ENCODE results near the gene ATAD2B.

The ATAD2B gene

DNA sequence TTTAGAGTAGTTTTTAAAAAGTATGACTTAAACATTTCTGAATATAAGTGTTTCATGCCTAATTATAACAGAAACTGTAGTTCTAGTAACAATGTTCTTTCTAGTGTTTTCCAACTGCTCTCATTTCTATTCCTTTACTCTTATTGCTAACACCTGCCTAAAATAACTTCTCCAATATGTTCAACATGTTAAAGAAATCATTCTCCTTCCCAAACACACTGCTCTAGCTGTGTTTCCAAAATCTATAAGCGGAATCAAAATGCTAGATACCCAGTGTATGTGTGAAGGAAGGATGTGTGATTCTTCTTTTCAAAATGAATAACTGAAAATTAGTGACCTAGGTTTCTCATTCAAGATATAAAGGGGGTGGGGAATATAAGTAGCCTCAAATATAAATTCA lies 89.1 kb downstream of the ATAD2B start:
- H3K27me3 Mint-ChIP-seq, result no peaks in the 10 kb centered on the region
- peaks cover 26 to 30% of the 10 kb centered on the region in 2 donors for H3K36me3 Mint-ChIP-seq
- H3K4me3 Mint-ChIP-seq, result no peak overlapping the region
- DNase-seq, result no peak
- peaks cover 0 to 2% of the 10 kb centered on the region in 2 donors for H3K9me3 Mint-ChIP-seq
- ATAC-seq (replicated peaks), result no peak
- H3K4me1 Mint-ChIP-seq, result peaks cover 0 to 2% of the 10 kb centered on the region in 2 donors
- no peak overlapping the region for H3K27ac Mint-ChIP-seq

DNA sequence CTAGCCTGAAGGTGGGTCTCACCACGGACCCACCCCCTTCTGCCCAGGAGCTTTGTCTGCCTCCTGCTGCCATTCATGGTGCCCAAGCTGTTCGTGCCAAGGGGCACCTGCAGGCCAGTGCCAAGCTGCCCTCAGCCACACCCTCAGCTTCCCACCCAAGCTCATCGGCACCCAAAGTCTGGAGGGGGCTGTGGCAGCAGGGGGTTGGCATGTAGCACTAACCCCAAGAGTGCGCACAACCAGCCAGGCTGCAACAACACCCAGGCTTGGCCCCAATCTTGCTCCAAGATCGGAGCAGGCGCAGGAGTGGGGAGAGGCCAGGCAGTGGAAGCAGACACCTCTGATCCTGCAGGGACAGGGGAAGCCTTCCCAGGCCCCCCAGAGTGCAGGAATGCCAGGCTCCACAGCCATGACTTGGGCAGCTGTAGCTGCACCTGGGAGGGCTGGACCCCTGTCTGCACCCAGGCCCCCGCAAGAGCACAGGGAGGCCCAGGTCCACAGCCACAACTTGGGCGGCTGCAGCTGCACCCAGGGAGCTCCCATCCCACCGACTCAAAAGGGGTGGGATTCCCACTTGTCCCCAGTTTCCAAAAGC lies 89.9 kb downstream of the ATAD2B start:
- H3K27ac Mint-ChIP-seq, result no peak overlapping the region
- peaks cover 0 to 2% of the 10 kb centered on the region in 2 donors for H3K9me3 Mint-ChIP-seq
- H3K4me3 Mint-ChIP-seq, result no peak overlapping the region
- no peaks in the 10 kb centered on the region for H3K27me3 Mint-ChIP-seq
- ATAC-seq (replicated peaks) (no peak), DNase-seq (no peak)
- H3K36me3 Mint-ChIP-seq, result peaks cover 24 to 30% of the 10 kb centered on the region in 2 donors
- H3K4me1 Mint-ChIP-seq, result no peaks in the 10 kb centered on the region

DNA sequence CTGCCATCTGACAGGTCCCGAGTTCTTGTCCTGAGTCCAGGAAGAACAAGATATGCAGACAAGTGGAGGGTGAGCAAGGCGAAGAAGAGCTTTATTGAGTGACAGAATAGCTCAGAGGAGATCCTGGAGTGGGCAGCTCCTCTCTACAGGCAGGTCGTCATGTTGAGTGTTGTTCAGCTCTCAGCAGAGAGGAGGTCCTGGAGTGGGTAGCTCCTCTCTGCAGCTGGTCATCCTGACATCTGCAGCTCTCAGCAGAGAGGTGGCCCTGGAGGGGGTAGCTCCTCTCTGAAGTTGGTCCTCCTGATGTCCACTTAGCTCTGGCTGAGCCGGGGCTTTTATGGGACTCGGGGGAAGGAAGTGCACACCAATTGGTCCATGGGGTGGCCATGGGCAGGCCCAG lies 90.4 kb downstream of the ATAD2B start:
- Mint-ChIP-seq H3K4me1 (no peaks in the 10 kb centered on the region), H3K36me3 (peaks cover 25 to 35% of the 10 kb centered on the region in 2 donors), H3K4me3 (no peak overlapping the region), H3K9me3 (peaks cover 0 to 2% of the 10 kb centered on the region in 2 donors), H3K27ac (no peak overlapping the region), H3K27me3 (no peaks in the 10 kb centered on the region)
- ATAC-seq (replicated peaks) (no peak), DNase-seq (no peak)

DNA sequence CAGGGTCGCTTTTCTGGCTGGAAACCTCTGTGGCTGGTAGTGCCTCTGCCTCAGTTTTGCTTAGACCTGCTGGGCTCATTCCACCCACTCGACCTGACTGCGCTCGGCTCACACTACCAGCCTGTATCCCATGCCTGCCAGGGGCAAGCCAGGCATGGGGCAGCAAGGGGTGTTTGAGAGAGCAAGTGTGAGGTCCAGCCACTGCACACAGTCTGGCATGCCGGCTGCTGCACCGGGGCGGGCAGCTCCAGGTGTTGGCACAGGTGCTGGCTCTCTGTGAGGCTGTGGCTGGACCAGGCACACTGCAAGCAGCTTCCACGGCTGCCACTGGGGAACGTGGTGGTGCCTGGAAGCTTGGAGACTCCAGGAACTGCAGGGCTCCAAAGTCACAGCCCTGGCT lies 90.9 kb downstream of the ATAD2B start:
- Mint-ChIP-seq H3K27ac (no peak overlapping the region), H3K27me3 (no peaks in the 10 kb centered on the region), H3K4me1 (no peaks in the 10 kb centered on the region), H3K36me3 (peaks cover 27 to 37% of the 10 kb centered on the region in 2 donors), H3K4me3 (no peak overlapping the region), H3K9me3 (peaks cover 0 to 2% of the 10 kb centered on the region in 2 donors)
- ATAC-seq (replicated peaks) (no peak), DNase-seq (no peak)

DNA sequence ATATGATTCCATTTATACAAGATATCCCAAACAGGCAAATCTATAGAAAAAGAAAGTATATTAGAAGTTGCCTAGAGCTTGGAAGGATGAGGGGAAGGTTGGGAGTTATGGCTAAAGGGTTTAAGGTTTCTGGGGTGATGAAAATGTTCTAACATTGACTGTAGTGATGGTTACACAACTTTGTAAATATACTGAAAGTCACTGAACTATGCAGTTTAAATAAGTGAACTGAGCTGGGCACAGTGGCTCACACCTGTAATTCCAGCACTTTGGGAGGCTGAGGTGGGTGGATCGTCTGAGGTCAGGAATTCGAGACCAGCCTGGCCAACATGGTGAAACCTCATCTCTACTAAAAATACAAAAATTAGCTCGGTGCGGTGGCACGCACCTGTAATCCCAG lies 91.5 kb downstream of the ATAD2B start:
- no peak overlapping the region for H3K27ac Mint-ChIP-seq
- no peak overlapping the region for H3K4me3 Mint-ChIP-seq
- DNase-seq (no peak), ATAC-seq (replicated peaks) (no peak)
- peaks cover 22 to 32% of the 10 kb centered on the region in 2 donors for H3K36me3 Mint-ChIP-seq
- H3K9me3 Mint-ChIP-seq, result no peaks in the 10 kb centered on the region
- no peaks in the 10 kb centered on the region for H3K27me3 Mint-ChIP-seq
- no peaks in the 10 kb centered on the region for H3K4me1 Mint-ChIP-seq

DNA sequence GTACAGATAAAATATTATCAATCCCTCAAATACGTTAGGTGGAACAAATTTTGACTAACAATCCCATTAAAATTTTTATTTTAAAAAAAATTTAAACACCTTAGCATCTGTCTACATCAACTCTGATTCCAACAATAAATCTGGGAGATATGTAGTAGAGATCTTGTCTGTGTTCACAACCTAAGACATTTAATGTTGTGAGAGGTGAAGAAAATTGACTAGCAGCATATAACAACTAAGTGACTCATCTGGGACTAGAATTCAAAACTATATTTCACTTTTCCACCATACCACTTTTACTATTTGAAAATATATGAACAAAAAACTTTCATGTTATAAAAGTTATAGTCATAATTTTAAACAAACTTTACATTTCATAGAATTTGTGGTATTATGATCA lies 97.9 kb downstream of the ATAD2B start:
- no peak for DNase-seq
- H3K27me3 Mint-ChIP-seq, result no peaks in the 10 kb centered on the region
- H3K36me3 Mint-ChIP-seq, result peaks cover 7 to 11% of the 10 kb centered on the region in 2 donors
- no peak for ATAC-seq (replicated peaks)
- H3K4me3 Mint-ChIP-seq, result no peak overlapping the region
- H3K27ac Mint-ChIP-seq, result no peak overlapping the region
- H3K9me3 Mint-ChIP-seq, result no peaks in the 10 kb centered on the region
- H3K4me1 Mint-ChIP-seq, result peaks cover 0 to 7% of the 10 kb centered on the region in 2 donors

DNA sequence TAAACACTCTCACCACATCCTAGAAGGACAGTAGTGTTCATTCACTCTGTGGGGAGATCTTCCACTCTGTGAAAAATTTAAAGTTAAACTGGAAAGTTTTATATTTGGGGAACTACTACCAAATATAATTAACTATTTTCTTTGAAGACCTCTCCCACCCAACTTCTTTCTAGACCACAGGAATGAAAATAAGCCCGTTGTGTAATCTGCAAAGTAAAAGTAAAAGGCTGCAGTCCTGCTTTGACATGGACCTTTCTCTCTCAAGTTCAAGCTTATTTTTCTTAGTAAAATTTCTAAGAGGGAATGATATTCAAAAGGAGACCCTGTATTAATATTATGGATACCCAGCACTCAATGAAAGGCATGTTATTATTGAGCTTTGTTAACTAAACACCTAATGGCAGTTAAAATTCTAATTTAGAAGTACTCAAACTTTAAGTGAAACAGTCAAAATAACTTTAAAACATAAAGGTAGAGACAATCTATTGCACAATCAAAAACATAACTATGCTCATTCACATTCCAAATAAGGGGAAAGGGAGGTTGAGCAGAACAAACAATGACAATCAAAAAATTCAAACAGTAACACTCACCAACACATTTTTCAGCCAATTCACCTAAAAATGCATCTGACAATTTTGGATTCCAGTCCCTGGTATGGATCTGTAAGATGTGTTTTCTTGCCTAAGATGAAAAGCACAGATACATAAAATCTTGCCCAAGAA lies 98.5 kb downstream of the ATAD2B start:
- H3K27ac Mint-ChIP-seq, result no peak overlapping the region
- H3K9me3 Mint-ChIP-seq, result no peaks in the 10 kb centered on the region
- ATAC-seq (replicated peaks), result no peak
- peaks cover 7 to 11% of the 10 kb centered on the region in 2 donors for H3K36me3 Mint-ChIP-seq
- no peak overlapping the region for H3K4me3 Mint-ChIP-seq
- DNase-seq, result no peak
- H3K27me3 Mint-ChIP-seq, result no peaks in the 10 kb centered on the region
- H3K4me1 Mint-ChIP-seq, result peaks cover 0 to 7% of the 10 kb centered on the region in 2 donors

DNA sequence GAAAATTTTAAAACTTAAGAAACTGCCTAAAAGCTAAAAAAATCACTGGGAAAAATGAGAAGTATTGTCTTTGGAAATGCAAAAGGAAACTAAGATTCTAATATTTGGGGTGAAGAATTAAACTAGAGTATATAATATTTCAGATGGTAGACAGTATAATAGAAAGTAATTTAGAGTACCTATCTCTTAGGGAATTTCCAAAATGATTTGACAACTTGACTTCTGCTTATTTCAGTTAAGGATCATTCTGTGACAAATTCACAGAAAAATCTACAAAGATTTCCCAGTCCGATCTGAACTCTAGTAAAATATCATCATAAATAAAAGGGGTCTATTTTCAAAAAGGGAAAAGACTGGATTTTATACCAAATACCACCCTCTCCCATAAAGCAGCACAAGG lies 99.6 kb downstream of the ATAD2B start:
- Mint-ChIP-seq H3K27me3 (no peaks in the 10 kb centered on the region), H3K4me1 (peaks cover 0 to 7% of the 10 kb centered on the region in 2 donors), H3K27ac (no peak overlapping the region), H3K4me3 (no peak overlapping the region), H3K36me3 (peaks cover 10 to 11% of the 10 kb centered on the region in 2 donors), H3K9me3 (no peaks in the 10 kb centered on the region)
- no peak for DNase-seq
- no peak for ATAC-seq (replicated peaks)

DNA sequence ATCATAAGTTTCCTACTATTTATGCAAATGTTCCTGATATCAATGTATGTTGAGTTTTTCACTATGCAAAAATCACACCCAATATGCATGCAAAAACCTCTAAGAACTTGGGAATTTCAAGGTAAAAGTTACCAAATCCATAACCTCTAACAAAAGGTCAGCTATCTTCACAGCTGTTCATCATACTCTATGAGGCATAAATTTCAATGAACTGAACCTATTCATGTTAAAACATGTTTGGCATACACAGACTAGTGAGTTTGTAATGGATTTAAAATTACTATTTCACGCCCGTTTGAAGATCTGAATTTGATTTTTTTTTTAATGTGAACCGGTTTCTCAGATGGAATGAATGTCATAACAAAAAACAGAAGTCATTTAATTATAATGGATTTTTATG lies 100.2 kb downstream of the ATAD2B start:
- Mint-ChIP-seq H3K9me3 (no peaks in the 10 kb centered on the region), H3K4me3 (no peak overlapping the region), H3K27me3 (no peaks in the 10 kb centered on the region), H3K4me1 (peaks cover 0 to 7% of the 10 kb centered on the region in 2 donors), H3K36me3 (peaks cover 8% of the 10 kb centered on the region in 2 donors), H3K27ac (no peak overlapping the region)
- DNase-seq, result no peak
- ATAC-seq (replicated peaks), result no peak

DNA sequence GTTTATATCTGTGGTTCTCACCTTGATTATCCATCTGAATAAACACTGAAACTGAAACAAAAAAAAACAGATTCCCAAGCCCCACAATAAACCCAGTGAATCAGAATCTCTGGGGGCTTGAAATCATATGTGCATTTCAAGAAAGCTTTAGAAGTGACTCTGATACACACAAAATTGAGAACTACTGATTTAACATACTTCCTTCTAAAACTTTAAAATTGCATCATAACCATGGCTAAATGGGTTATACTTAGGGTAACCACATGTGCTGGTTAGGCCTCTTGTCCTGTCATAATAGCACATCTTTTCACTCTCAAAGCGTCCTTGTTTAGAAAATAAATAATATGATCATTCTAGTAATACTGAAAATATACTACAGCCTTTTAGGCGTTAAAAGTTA lies 100.9 kb downstream of the ATAD2B start:
- DNase-seq (no peak), ATAC-seq (replicated peaks) (no peak)
- Mint-ChIP-seq H3K4me3 (no peak overlapping the region), H3K27ac (no peak overlapping the region), H3K36me3 (peaks cover 3 to 4% of the 10 kb centered on the region in 2 donors), H3K27me3 (no peaks in the 10 kb centered on the region), H3K9me3 (no peaks in the 10 kb centered on the region), H3K4me1 (peaks cover 0 to 7% of the 10 kb centered on the region in 2 donors)

DNA sequence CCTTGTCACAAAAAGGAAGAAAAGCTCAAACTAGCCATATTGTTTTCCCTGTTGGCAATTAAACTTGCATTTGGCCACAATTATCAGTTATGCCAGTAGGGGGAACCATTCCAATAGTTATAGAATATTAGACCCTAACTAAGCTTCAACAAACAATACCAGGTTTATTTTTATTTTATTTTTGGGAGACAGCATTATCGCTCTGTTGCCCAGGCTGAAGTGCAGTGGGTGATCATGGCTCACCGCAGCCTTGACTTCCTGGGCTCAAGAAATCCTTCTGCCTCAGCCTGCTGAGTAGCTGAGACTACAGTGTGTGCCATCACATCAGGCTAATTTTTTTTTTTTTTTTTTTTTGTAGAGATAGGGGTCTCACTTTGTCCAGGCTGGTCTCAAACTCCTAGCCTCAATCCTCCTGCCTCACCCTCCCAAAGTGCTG lies 102.1 kb downstream of the ATAD2B start:
- H3K4me1 Mint-ChIP-seq, result peaks cover 0 to 7% of the 10 kb centered on the region in 2 donors
- H3K9me3 Mint-ChIP-seq, result no peaks in the 10 kb centered on the region
- DNase-seq (no peak), ATAC-seq (replicated peaks) (peak; percentile 57 to 62)
- H3K27ac Mint-ChIP-seq, result no peak overlapping the region
- no peaks in the 10 kb centered on the region for H3K27me3 Mint-ChIP-seq
- no peak overlapping the region for H3K4me3 Mint-ChIP-seq
- H3K36me3 Mint-ChIP-seq, result peaks cover 3 to 4% of the 10 kb centered on the region in 2 donors

DNA sequence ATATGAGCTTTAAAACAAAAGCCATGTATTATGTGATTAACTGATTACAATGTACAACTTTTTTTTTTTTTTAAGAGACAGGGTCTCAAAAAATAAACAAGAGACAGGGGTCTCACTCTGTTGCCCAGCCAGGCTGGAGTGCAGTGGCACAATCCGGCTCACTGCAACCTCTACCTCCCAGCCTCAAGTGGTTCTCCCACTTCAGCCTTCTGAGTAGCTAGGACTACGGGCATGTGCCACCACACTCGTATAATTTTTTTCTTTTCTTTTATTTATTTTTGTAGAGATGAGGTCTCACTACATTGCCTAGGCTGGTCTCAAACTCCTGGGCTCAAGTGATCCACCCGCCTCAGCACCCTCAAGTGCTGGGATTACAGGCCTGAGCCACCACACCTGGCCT lies 103.1 kb downstream of the ATAD2B start:
- no peak overlapping the region for H3K27ac Mint-ChIP-seq
- no peak for DNase-seq
- ATAC-seq (replicated peaks), result no peak
- no peak overlapping the region for H3K4me3 Mint-ChIP-seq
- no peaks in the 10 kb centered on the region for H3K9me3 Mint-ChIP-seq
- H3K36me3 Mint-ChIP-seq, result peaks cover 3 to 4% of the 10 kb centered on the region in 2 donors
- H3K4me1 Mint-ChIP-seq, result peaks cover 0 to 7% of the 10 kb centered on the region in 2 donors
- no peaks in the 10 kb centered on the region for H3K27me3 Mint-ChIP-seq

DNA sequence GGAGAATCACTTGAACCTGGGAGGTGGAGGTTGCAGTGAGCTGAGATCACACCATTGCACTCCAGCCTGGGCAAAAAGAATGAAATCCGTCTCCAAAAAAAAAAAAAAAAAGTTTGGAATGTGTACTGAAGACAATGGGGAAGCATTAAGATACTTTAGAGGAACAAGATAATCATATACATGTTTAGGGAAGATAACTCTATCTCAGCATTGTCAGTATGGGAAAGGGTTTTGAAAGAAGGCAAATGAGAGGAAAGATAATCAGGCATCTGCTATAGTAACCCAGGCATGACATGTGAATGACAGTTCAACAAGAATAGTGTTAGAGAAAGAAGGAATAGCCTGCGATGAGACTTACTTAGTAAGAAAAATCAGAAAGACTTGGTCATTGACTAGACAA lies 112.0 kb downstream of the ATAD2B start:
- Mint-ChIP-seq H3K27me3 (no peaks in the 10 kb centered on the region), H3K27ac (no peak overlapping the region), H3K4me3 (no peak overlapping the region), H3K36me3 (peaks cover 15 to 24% of the 10 kb centered on the region in 2 donors), H3K9me3 (no peaks in the 10 kb centered on the region), H3K4me1 (no peaks in the 10 kb centered on the region)
- DNase-seq (no peak), ATAC-seq (replicated peaks) (no peak)

DNA sequence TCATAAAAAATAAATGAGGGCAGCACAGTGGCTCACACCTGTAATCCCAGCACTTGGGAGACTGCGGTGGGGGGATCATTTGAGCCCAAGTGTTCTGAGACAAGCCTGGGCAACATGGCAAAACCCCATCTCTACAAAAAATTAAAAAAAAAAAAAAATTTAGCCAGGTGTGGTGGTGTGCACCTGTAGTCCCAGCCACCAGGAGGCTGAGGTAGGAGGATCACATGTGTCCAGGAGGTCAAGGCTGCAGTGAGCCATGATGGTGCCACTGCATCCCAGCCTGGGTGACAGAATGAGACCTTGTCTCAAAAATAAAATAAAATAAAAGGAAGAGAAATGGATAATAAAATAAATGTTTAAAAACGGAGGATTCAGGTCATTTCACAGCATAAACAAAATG lies 113.5 kb downstream of the ATAD2B start:
- Mint-ChIP-seq H3K27ac (no peak overlapping the region), H3K9me3 (no peaks in the 10 kb centered on the region), H3K4me3 (no peak overlapping the region), H3K4me1 (no peaks in the 10 kb centered on the region), H3K27me3 (no peaks in the 10 kb centered on the region), H3K36me3 (peaks cover 17 to 28% of the 10 kb centered on the region in 2 donors)
- ATAC-seq (replicated peaks), result no peak
- no peak for DNase-seq

DNA sequence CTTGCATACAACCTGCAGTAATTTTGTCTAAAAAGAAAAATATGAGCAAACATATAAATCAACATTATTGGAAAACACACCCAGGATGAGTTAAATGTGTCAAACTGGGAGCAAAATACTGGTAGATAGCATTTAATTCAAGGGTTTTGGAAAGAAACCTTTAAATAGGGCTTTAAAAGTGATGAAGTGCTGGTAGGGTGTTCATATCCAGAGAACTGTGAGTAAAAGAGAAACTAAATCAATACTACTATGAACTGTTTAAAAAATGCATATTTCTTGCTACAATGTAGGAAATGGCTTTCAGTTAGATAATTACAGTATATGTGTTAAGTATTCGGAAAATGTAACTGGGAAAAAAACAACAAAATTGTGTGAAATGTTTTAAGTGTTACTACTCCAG lies 117.8 kb downstream of the ATAD2B start:
- DNase-seq, result no peak
- Mint-ChIP-seq H3K4me3 (no peak overlapping the region), H3K36me3 (peaks cover 16 to 33% of the 10 kb centered on the region in 2 donors), H3K9me3 (no peaks in the 10 kb centered on the region), H3K27me3 (no peaks in the 10 kb centered on the region), H3K27ac (no peak overlapping the region), H3K4me1 (no peaks in the 10 kb centered on the region)
- no peak for ATAC-seq (replicated peaks)
